Hepatocyte (in vitro differentiated cells): ENCODE measurements around the gene GSN.

Experiments used
- EZH2 ChIP-seq: fragments of 200-600 bp; sonication (generic); IDR thresholded peaks from 2 replicates; pipeline ENCODE4 v1.6.1; 2016; ENCODE audit warnings: antibody characterized with exemption, mild to moderate bottlenecking, borderline replicate concordance
- EZH2phosphoT487 ChIP-seq: fragments of 200-600 bp; sonication (generic); IDR thresholded peaks from one replicate; pipeline ENCODE4 v1.6.1; 2018; ENCODE audit warnings: antibody characterized with exemption, mild to moderate bottlenecking, low read depth, moderate library complexity; ENCODE audit not compliant: unreplicated experiment, severe bottlenecking
- TF ChIP-seq, protein P1 (sequence below): fragments of 200-600 bp; sonication (generic); IDR thresholded peaks from 2 replicates; pipeline ENCODE4 v1.5.1; 2016; ENCODE audit warnings: antibody characterized with exemption, mild to moderate bottlenecking; ENCODE audit not compliant: poor library complexity

DNA sequence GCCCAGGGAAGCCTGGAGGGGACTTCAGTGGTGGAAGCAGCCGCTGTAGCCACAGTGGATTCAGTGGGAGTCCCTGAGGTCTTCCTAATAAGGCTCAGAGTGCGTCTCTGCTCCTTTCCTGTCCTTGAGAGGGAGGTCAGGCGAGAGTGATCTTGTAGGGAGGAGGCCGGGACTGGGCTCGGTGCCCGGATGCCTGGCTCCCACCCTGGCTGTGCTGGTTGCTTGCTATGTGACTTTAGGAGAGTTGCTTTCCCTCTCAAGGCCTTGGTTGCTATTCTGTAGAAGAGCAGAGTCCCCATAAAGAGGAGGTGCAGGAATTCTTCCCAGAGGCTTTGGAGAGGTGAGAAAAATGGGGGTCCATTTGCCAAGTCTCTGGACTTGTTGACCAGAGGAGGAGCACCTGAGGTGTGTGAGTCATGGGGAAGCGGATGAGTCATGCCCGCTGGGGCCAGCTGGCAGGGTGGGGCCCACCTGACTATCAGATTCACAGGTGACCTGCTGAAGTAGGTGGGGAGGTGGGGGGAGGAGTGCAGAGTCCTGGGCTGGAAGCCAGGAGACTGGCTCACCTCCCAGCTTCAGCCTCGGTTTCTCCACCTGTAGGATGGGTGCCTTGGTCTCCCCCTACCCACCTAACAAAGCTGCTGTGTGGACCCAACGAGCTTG is 13.8 kb downstream of the GSN start:
- TF ChIP-seq, protein P1, sequence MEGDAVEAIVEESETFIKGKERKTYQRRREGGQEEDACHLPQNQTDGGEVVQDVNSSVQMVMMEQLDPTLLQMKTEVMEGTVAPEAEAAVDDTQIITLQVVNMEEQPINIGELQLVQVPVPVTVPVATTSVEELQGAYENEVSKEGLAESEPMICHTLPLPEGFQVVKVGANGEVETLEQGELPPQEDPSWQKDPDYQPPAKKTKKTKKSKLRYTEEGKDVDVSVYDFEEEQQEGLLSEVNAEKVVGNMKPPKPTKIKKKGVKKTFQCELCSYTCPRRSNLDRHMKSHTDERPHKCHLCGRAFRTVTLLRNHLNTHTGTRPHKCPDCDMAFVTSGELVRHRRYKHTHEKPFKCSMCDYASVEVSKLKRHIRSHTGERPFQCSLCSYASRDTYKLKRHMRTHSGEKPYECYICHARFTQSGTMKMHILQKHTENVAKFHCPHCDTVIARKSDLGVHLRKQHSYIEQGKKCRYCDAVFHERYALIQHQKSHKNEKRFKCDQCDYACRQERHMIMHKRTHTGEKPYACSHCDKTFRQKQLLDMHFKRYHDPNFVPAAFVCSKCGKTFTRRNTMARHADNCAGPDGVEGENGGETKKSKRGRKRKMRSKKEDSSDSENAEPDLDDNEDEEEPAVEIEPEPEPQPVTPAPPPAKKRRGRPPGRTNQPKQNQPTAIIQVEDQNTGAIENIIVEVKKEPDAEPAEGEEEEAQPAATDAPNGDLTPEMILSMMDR: no peak
- no peak for TF ChIP-seq EZH2
- TF ChIP-seq EZH2phosphoT487: no peak
